SK-N-SH (cell line): ENCODE results near the gene SLC25A30. TPM values are rescaled to one million over a fixed set of nuclear protein-coding genes. Genes with fewer than 3 reads are reported as not detected.

Experiments
- CHD2 ChIP-seq: fragments of 150-350 bp; IDR thresholded peaks from 2 replicates; pipeline ENCODE4 v1.6.1; 2018; ENCODE audit warnings: low read length; ENCODE audit not compliant: partially characterized antibody
- CTCF ChIP-seq: fragments of 200-600 bp; sonication (generic); IDR thresholded peaks from 2 replicates; pipeline ENCODE4 v1.6.1; 2017; ENCODE audit warnings: antibody characterized with exemption, mild to moderate bottlenecking, moderate library complexity
- EZH2phosphoT487 ChIP-seq: fragments of 200-600 bp; sonication (generic); IDR thresholded peaks from 2 replicates; pipeline ENCODE4 v1.6.1; 2017; ENCODE audit warnings: low read depth, mixed run types, mild to moderate bottlenecking, antibody characterized with exemption, moderate library complexity, borderline replicate concordance
- GATA2 ChIP-seq: sonication (generic); formaldehyde crosslinking; IDR thresholded peaks from 2 replicates; pipeline ENCODE4 v1.5.0; 2020; ENCODE audit warnings: mild to moderate bottlenecking, missing genetic modification reagents
- JUND ChIP-seq: IDR thresholded peaks from 2 replicates; pipeline ENCODE4 v1.4.0; 2012
- MXI1 ChIP-seq: IDR thresholded peaks from 2 replicates; pipeline ENCODE4 v1.6.1; 2012; ENCODE audit warnings: mild to moderate bottlenecking, low read depth, low read length, improper control_type of control experiment
- NRF1 ChIP-seq: IDR thresholded peaks from 2 replicates; pipeline ENCODE4 v1.6.1; 2012; ENCODE audit warnings: low read depth, mild to moderate bottlenecking, low read length
- REST ChIP-seq: IDR thresholded peaks from 2 replicates; pipeline ENCODE4 v1.6.1; 2012; ENCODE audit warnings: mild to moderate bottlenecking, low read depth, low read length, moderate library complexity
- RFX5 ChIP-seq: IDR thresholded peaks from 2 replicates; pipeline ENCODE4 v1.6.1; 2012; ENCODE audit warnings: mild to moderate bottlenecking, improper control_type of control experiment, low read length
- SMC3 ChIP-seq: IDR thresholded peaks from 2 replicates; pipeline ENCODE4 v1.6.1; 2012; ENCODE audit warnings: low read depth, low read length, improper control_type of control experiment
- USF1 ChIP-seq: IDR thresholded peaks from 2 replicates; pipeline ENCODE4 v1.4.0; 2012; ENCODE audit warnings: low read depth, borderline replicate concordance
- polyA plus RNA-seq, 3 experiments: library from polyadenylated mRNA; depleted of rRNA; stranded (reverse); fragments of >200 nt; gene quantifications; 2 replicates each; pipeline ENCODE4 v1.2.3, GENCODE V29; 2012
- TF ChIP-seq, protein P1 (sequence below): IDR thresholded peaks from 2 replicates; pipeline ENCODE4 v1.4.0; 2012; ENCODE audit warnings: low read depth, borderline replicate concordance

The SLC25A30 gene
- polyA plus RNA-seq, 1 of the 3 experiments (the other 2 are of a cell fraction): 9.6 TPM

GRCh38 chr13:45464687-45465453, 46.7 kb upstream of the SLC25A30 start, which contains the start of gene COG3 (continued):
- TF ChIP-seq, protein P1, sequence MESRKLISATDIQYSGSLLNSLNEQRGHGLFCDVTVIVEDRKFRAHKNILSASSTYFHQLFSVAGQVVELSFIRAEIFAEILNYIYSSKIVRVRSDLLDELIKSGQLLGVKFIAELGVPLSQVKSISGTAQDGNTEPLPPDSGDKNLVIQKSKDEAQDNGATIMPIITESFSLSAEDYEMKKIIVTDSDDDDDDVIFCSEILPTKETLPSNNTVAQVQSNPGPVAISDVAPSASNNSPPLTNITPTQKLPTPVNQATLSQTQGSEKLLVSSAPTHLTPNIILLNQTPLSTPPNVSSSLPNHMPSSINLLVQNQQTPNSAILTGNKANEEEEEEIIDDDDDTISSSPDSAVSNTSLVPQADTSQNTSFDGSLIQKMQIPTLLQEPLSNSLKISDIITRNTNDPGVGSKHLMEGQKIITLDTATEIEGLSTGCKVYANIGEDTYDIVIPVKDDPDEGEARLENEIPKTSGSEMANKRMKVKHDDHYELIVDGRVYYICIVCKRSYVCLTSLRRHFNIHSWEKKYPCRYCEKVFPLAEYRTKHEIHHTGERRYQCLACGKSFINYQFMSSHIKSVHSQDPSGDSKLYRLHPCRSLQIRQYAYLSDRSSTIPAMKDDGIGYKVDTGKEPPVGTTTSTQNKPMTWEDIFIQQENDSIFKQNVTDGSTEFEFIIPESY: 0 out of 2 replicates have a peak, but pooled peaks have one; percentile 15
- peak; percentile 56; the same call in 1 of the 2 replicates for TF ChIP-seq RFX5
- TF ChIP-seq CTCF: no peak; the same call in 1 of the 2 replicates
- no peak for TF ChIP-seq GATA2 (CRISPR knock-in tag)
- TF ChIP-seq JUND: peak; percentile 20; the same call in 1 of the 2 replicates
- TF ChIP-seq EZH2phosphoT487: no peak
- TF ChIP-seq NRF1: no peak
- no peak for TF ChIP-seq REST
- TF ChIP-seq CHD2: peak; percentile 95
- TF ChIP-seq MXI1: peak; percentile 73
- no peak for TF ChIP-seq USF1
- TF ChIP-seq SMC3: no peak; the same call in 1 of the 2 replicates
